HCT116 (cell line): Measurements from ENCODE around the gene ACSS3. TPM values are rescaled to one million over a fixed set of nuclear protein-coding genes. Genes with fewer than 3 reads are reported as not detected.

Source experiments
- ATAC-seq: fragments of 200-7000 bp; cut with Tn5 transposase; 2 replicates; pipeline ENCODE4 v1.9.1; 2020; ENCODE audit warnings: mild to moderate bottlenecking, moderate library complexity
- BruUV-seq: library from RNA; stranded (reverse); fragments of 400-500 nt; replicated peaks from 2 replicates; lab custom pipeline; 2021; lab: Mats Ljungman, UMichigan
- CTCF ChIA-PET: fragments of 300-600 bp; sonication (Branson Sonifier 250); formaldehyde crosslinking; loops from one replicate; lab custom pipeline; 2021; ENCODE audit warnings: antibody characterized with exemption; lab: Charles Lee
- POLR2A ChIA-PET: fragments of 300-600, 350-600 bp; sonication (Branson Sonifier 250); formaldehyde crosslinking; loops from one replicate; lab custom pipeline; 2021; ENCODE audit warnings: antibody characterized with exemption; lab: Charles Lee
- RAD21 ChIA-PET, 2 experiments: fragments of 300-600 bp; sonication (Branson Sonifier 250); formaldehyde crosslinking; loops; one replicate each; lab custom pipeline; 2023; ENCODE audit warnings: low total read pairs in 2 of 2; ENCODE audit not compliant: uncharacterized antibody in 2 of 2, unreplicated experiment in 2 of 2, low non-redundant PET in 1 of 2; lab: Charles Lee
- DNase-seq: peaks from one replicate; pipeline ENCODE4 v3.0.0-alpha.2; 2010; ENCODE audit warnings: low read depth, low spot score
- H2AFZ ChIP-seq: fragments of 200-600 bp; shearing (Covaris generic), sonication (generic); 2 replicates; pipeline ENCODE4 v1.6.1; 2017; ENCODE audit warnings: low read depth, mixed run types, mixed read lengths, antibody characterized with exemption, low read length; ENCODE audit not compliant: poor library complexity, severe bottlenecking
- H3K27ac ChIP-seq: 2 replicates; pipeline ENCODE4 v1.5.1; 2012; ENCODE audit warnings: low read depth, low read length
- H3K27me3 ChIP-seq: fragments of 200-600 bp; sonication (generic); 2 replicates; pipeline ENCODE4 v1.6.1; 2016; ENCODE audit warnings: mixed run types, low read length, mixed read lengths; ENCODE audit not compliant: insufficient read depth
- H3K36me3 ChIP-seq, 2 experiments: fragments of 200-500 bp in 1 of 2; fragments of 200-600 bp in 1 of 2; sonication (Bioruptor generic) in 1 of 2; sonication (generic) in 1 of 2; 2 replicates each; pipeline versions ENCODE4 v1.5.1 to v1.6.1; 2014 to 2016; ENCODE audit warnings: low read length in 2 of 2, inconsistent platforms in 1 of 2, mixed read lengths in 1 of 2, mixed run types in 1 of 2; ENCODE audit not compliant: insufficient read depth in 2 of 2, control insufficient read depth in 1 of 2
- H3K4me1 ChIP-seq, 2 experiments: fragments of 200-600 bp in 1 of 2; sonication (generic) in 1 of 2; 2 replicates each; pipeline versions ENCODE4 v1.5.1 to v1.6.1; 2012 to 2017; ENCODE audit warnings: low read length in 2 of 2, inconsistent platforms in 1 of 2, mild to moderate bottlenecking in 1 of 2, mixed read lengths in 1 of 2, mixed run types in 1 of 2, moderate library complexity in 1 of 2; ENCODE audit not compliant: insufficient read depth in 2 of 2, control insufficient read depth in 1 of 2
- H3K4me2 ChIP-seq: fragments of 200-600 bp; sonication (generic); 2 replicates; pipeline ENCODE4 v1.6.1; 2017; ENCODE audit warnings: mixed run types, low read length, mixed read lengths
- H3K4me3 ChIP-seq, 2 experiments: fragments of 200-600 bp in 1 of 2; sonication (generic) in 1 of 2; replicated peaks in 1 of 2; 2 replicates each; pipeline ENCODE4 v1.5.1; 2011 to 2016; ENCODE audit warnings: low read length in 2 of 2, control low read depth in 1 of 2, low read depth in 1 of 2, mild to moderate bottlenecking in 1 of 2, mixed read lengths in 1 of 2, mixed run types in 1 of 2
- H3K79me2 ChIP-seq: fragments of 200-600 bp; sonication (generic); 2 replicates; pipeline ENCODE4 v1.6.1; 2017; ENCODE audit warnings: mild to moderate bottlenecking, mixed run types, low read length, moderate library complexity, mixed read lengths; ENCODE audit not compliant: insufficient read depth
- H3K9ac ChIP-seq: fragments of 200-600 bp; sonication (generic); 2 replicates; pipeline ENCODE4 v1.6.1; 2016; ENCODE audit warnings: low read length, mixed read lengths
- H3K9me2 ChIP-seq: fragments of 200-600 bp; sonication (generic), shearing (Covaris generic); 2 replicates; pipeline ENCODE4 v1.6.1; 2017; ENCODE audit warnings: mixed run types, mild to moderate bottlenecking, moderate library complexity; ENCODE audit not compliant: insufficient read depth
- H3K9me3 ChIP-seq, 2 experiments: fragments of 200-500 bp in 1 of 2; fragments of 200-600 bp in 1 of 2; sonication (Bioruptor generic) in 1 of 2; sonication (generic) in 1 of 2; 2 replicates each; pipeline ENCODE4 v1.6.1; 2014 to 2017; ENCODE audit warnings: low read length in 2 of 2, mixed read lengths in 2 of 2, inconsistent platforms in 1 of 2, low read depth in 1 of 2, mild to moderate bottlenecking in 1 of 2, mixed run types in 1 of 2, moderate library complexity in 1 of 2; ENCODE audit not compliant: control insufficient read depth in 1 of 2, insufficient read depth in 1 of 2
- H4K20me1 ChIP-seq: fragments of 200-600 bp; sonication (generic), shearing (Covaris generic); 2 replicates; pipeline ENCODE4 v1.6.1; 2017; ENCODE audit warnings: mixed run types, mild to moderate bottlenecking, moderate library complexity; ENCODE audit not compliant: insufficient read depth
- EGR1 ChIP-seq: IDR thresholded peaks from 2 replicates; pipeline ENCODE4 v1.6.1; 2012; ENCODE audit warnings: low read depth
- ELF1 ChIP-seq: IDR thresholded peaks from 2 replicates; pipeline ENCODE4 v1.6.1; 2012; ENCODE audit warnings: low read depth, borderline replicate concordance
- EZH2 ChIP-seq: fragments of 200-600 bp; sonication (generic); IDR thresholded peaks from 2 replicates; pipeline ENCODE4 v1.6.1; 2017; ENCODE audit warnings: antibody characterized with exemption, mixed run types
- EZH2phosphoT487 ChIP-seq: fragments of 200-600 bp; IDR thresholded peaks from 2 replicates; pipeline ENCODE4 v1.6.1; 2018; ENCODE audit warnings: antibody characterized with exemption, borderline replicate concordance
- JUND ChIP-seq: IDR thresholded peaks from 2 replicates; pipeline ENCODE4 v1.6.1; 2012
- POLR2A ChIP-seq: IDR thresholded peaks from 2 replicates; pipeline ENCODE4 v1.7.0; 2011; ENCODE audit warnings: borderline replicate concordance; ENCODE audit not compliant: insufficient read depth, insufficient read length; ENCODE audit errors: extremely low read depth
- POLR2AphosphoS5 ChIP-seq: IDR thresholded peaks from 2 replicates; pipeline ENCODE4 v1.6.1; 2011; ENCODE audit warnings: mild to moderate bottlenecking, low read depth, low read length, moderate library complexity
- RAD21 ChIP-seq: IDR thresholded peaks from 2 replicates; pipeline ENCODE4 v1.6.1; 2012; ENCODE audit warnings: low read depth, mild to moderate bottlenecking
- SIN3A ChIP-seq: IDR thresholded peaks from 2 replicates; pipeline ENCODE4 v1.6.1; 2012; ENCODE audit warnings: low read depth
- SP1 ChIP-seq: IDR thresholded peaks from 2 replicates; pipeline ENCODE4 v1.6.1; 2012; ENCODE audit warnings: low read depth
- SRF ChIP-seq: IDR thresholded peaks from 2 replicates; pipeline ENCODE4 v1.6.1; 2012; ENCODE audit warnings: low read depth
- TCF7L2 ChIP-seq: IDR thresholded peaks from 2 replicates; pipeline ENCODE4 v1.7.0; 2011; ENCODE audit warnings: borderline replicate concordance, inconsistent platforms; ENCODE audit not compliant: insufficient read depth, insufficient read length; ENCODE audit errors: extremely low read depth
- YY1 ChIP-seq: IDR thresholded peaks from 2 replicates; pipeline ENCODE4 v1.6.1; 2011; ENCODE audit warnings: low read length, low read depth, moderate library complexity, mild to moderate bottlenecking; ENCODE audit not compliant: insufficient replicate concordance; ENCODE audit errors: extremely low read depth
- ZNF274 ChIP-seq: fragments of 200-500 bp; sonication (Bioruptor generic); IDR thresholded peaks from 2 replicates; pipeline ENCODE4 v1.6.1; 2014; ENCODE audit warnings: mild to moderate bottlenecking, low read depth, low read length, inconsistent platforms
- intact Hi-C: fragments of 100-400 bp; cut with micrococcal nuclease; formaldehyde crosslinking; loops from 2 replicates; pipeline ENCODE4 v1.10.0; 2022
- total RNA-seq: library from RNA; stranded (reverse); gene quantifications from one replicate; pipeline ENCODE4 v1.2.1, GENCODE V29; 2021; ENCODE audit not compliant: unreplicated experiment
- TF ChIP-seq, protein P1 (sequence below), 3 experiments: fragments of 200-600 bp in 1 of 3; sonication (generic) in 1 of 3; IDR thresholded peaks in 2 of 3; conservative IDR thresholded peaks in 1 of 3; 2 replicates each; pipeline ENCODE4 v1.5.1; 2012 to 2017; ENCODE audit warnings: low read depth in 2 of 3, low read length in 2 of 3, antibody characterized with exemption in 1 of 3, borderline replicate concordance in 1 of 3, control low read depth in 1 of 3, mild to moderate bottlenecking in 1 of 3, mixed read lengths in 1 of 3, mixed run types in 1 of 3, moderate library complexity in 1 of 3; ENCODE audit not compliant: insufficient read depth in 1 of 3
- TF ChIP-seq, protein P2 (sequence below): IDR thresholded peaks from 2 replicates; pipeline ENCODE4 v1.6.1; 2011; ENCODE audit warnings: mild to moderate bottlenecking, low read length, moderate library complexity; ENCODE audit not compliant: insufficient replicate concordance; ENCODE audit errors: extremely low read depth
- TF ChIP-seq, protein P3 (sequence below): IDR thresholded peaks from 2 replicates; pipeline ENCODE4 v1.6.1; 2012; ENCODE audit warnings: low read depth
- TF ChIP-seq, protein P4 (sequence below): IDR thresholded peaks from 2 replicates; pipeline ENCODE4 v1.6.1; 2012

The ACSS3 gene
- total RNA-seq, 1 experiment from 2014 or later, result 0.30 TPM

DNA sequence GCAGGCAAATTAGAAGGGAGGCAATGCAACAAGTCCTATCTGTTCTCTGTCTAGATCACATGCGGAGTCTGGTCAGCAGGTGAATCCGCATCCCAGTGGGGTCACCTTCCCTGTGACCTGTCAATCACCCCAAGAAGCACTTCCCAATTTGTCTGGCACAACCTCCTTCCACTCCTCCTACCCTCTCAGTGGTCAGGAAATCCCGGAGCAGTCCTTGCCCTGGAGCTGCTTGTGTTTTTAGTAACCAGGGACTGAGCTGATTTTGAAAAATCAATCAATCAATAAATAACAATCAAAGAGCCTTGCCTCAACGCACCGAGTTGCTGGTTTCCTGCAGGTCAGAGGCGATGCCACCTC, 572 bp upstream of the ACSS3 start:
- CTCF ChIA-PET, result no interaction called here
- RAD21 ChIA-PET, result no interaction called here
- no peak for DNase-seq
- Histone ChIP-seq H3K4me2 (no peak overlapping the region), H3K9ac (no peak overlapping the region), H3K4me1 (no peaks in the 10 kb centered on the region), H3K79me2 (no peaks in the 10 kb centered on the region), H3K36me3 (no peaks in the 10 kb centered on the region), H3K4me3 (no peak overlapping the region), H2AFZ (no peak overlapping the region), H4K20me1 (no peaks in the 10 kb centered on the region), H3K9me3 (no peaks in the 10 kb centered on the region), H3K9me2 (no peaks in the 10 kb centered on the region), H3K27ac (no peak overlapping the region), H3K27me3 (peaks cover 4% of the 10 kb centered on the region; the same call in 1 of the 2 replicates)
- intact Hi-C loops, result no loop called here
- ATAC-seq, result no peak
- POLR2A ChIA-PET, result no interaction called here
- BruUV-seq, result no TSS peak
- TF ChIP-seq POLR2A, result no peak
- TF ChIP-seq SIN3A, result no peak
- TF ChIP-seq SRF, result no peak
- TF ChIP-seq ELF1, result no peak
- TF ChIP-seq EZH2, result no peak
- no peak for TF ChIP-seq SP1
- TF ChIP-seq EGR1, result no peak
- TF ChIP-seq YY1, result no peak
- TF ChIP-seq, protein P1, sequence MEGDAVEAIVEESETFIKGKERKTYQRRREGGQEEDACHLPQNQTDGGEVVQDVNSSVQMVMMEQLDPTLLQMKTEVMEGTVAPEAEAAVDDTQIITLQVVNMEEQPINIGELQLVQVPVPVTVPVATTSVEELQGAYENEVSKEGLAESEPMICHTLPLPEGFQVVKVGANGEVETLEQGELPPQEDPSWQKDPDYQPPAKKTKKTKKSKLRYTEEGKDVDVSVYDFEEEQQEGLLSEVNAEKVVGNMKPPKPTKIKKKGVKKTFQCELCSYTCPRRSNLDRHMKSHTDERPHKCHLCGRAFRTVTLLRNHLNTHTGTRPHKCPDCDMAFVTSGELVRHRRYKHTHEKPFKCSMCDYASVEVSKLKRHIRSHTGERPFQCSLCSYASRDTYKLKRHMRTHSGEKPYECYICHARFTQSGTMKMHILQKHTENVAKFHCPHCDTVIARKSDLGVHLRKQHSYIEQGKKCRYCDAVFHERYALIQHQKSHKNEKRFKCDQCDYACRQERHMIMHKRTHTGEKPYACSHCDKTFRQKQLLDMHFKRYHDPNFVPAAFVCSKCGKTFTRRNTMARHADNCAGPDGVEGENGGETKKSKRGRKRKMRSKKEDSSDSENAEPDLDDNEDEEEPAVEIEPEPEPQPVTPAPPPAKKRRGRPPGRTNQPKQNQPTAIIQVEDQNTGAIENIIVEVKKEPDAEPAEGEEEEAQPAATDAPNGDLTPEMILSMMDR (IDR thresholded peaks at IDR 0.05 in 2 of 3, conservative IDR thresholded peaks at IDR 0.05 in 1 of 3; ENCODE audit: borderline replicate concordance in 1 of 3, insufficient read depth in 1 of 3, low read depth in 2 of 3, low read length in 2 of 3), result no peak
- no peak for TF ChIP-seq POLR2AphosphoS5
- TF ChIP-seq, protein P2, sequence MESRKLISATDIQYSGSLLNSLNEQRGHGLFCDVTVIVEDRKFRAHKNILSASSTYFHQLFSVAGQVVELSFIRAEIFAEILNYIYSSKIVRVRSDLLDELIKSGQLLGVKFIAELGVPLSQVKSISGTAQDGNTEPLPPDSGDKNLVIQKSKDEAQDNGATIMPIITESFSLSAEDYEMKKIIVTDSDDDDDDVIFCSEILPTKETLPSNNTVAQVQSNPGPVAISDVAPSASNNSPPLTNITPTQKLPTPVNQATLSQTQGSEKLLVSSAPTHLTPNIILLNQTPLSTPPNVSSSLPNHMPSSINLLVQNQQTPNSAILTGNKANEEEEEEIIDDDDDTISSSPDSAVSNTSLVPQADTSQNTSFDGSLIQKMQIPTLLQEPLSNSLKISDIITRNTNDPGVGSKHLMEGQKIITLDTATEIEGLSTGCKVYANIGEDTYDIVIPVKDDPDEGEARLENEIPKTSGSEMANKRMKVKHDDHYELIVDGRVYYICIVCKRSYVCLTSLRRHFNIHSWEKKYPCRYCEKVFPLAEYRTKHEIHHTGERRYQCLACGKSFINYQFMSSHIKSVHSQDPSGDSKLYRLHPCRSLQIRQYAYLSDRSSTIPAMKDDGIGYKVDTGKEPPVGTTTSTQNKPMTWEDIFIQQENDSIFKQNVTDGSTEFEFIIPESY, result no peak
- TF ChIP-seq, protein P3, sequence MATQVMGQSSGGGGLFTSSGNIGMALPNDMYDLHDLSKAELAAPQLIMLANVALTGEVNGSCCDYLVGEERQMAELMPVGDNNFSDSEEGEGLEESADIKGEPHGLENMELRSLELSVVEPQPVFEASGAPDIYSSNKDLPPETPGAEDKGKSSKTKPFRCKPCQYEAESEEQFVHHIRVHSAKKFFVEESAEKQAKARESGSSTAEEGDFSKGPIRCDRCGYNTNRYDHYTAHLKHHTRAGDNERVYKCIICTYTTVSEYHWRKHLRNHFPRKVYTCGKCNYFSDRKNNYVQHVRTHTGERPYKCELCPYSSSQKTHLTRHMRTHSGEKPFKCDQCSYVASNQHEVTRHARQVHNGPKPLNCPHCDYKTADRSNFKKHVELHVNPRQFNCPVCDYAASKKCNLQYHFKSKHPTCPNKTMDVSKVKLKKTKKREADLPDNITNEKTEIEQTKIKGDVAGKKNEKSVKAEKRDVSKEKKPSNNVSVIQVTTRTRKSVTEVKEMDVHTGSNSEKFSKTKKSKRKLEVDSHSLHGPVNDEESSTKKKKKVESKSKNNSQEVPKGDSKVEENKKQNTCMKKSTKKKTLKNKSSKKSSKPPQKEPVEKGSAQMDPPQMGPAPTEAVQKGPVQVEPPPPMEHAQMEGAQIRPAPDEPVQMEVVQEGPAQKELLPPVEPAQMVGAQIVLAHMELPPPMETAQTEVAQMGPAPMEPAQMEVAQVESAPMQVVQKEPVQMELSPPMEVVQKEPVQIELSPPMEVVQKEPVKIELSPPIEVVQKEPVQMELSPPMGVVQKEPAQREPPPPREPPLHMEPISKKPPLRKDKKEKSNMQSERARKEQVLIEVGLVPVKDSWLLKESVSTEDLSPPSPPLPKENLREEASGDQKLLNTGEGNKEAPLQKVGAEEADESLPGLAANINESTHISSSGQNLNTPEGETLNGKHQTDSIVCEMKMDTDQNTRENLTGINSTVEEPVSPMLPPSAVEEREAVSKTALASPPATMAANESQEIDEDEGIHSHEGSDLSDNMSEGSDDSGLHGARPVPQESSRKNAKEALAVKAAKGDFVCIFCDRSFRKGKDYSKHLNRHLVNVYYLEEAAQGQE, result no peak
- no peak for TF ChIP-seq EZH2phosphoT487
- no peak for TF ChIP-seq RAD21
- no peak for TF ChIP-seq ZNF274
- TF ChIP-seq JUND, result no peak
- TF ChIP-seq, protein P4, sequence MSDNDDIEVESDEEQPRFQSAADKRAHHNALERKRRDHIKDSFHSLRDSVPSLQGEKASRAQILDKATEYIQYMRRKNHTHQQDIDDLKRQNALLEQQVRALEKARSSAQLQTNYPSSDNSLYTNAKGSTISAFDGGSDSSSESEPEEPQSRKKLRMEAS, result no peak
- TF ChIP-seq TCF7L2, result no peak
